Measurements from ENCODE around the gene ZNF112. TPM values are rescaled to one million over a fixed set of nuclear protein-coding genes. Genes with fewer than 3 reads are reported as not detected.

The ZNF112 gene
- total RNA-seq, 8 experiments from 2014 or later: 5.2 to 11.3 (median 10.6) TPM

Other genes starting within 250 kb of the ZNF112 start
- 10 to 100 TPM in 1 of 8 experiments, 1 to 10 TPM in 7; 3.7 to 10.4 (median 6.2) TPM for gene ZNF225, start 243.3 kb downstream of the ZNF112 start, total RNA-seq
- gene ZNF234, start 215.1 kb downstream of the ZNF112 start, total RNA-seq: 10 to 100 TPM in 6 of 8 experiments, 1 to 10 TPM in 2; 9.4 to 15.1 (median 11.2) TPM
- gene ZNF226, start 191.6 kb downstream of the ZNF112 start, total RNA-seq: 10 to 100 TPM; 19.6 to 56.9 (median 41.6) TPM
- 10 to 100 TPM; 17.3 to 35.7 (median 28.7) TPM for gene ZNF227, start 144.1 kb downstream of the ZNF112 start, total RNA-seq
- 1 to 10 TPM in 7 of 8 experiments, under 1 TPM in 1; 0.75 to 8.4 (median 1.9) TPM for gene ZNF233, start 96.8 kb downstream of the ZNF112 start, total RNA-seq
- gene ZNF235, start 51.7 kb downstream of the ZNF112 start, total RNA-seq: 10 to 100 TPM in 2 of 8 experiments, 1 to 10 TPM in 6; 5.4 to 12.3 (median 8.1) TPM
- gene ZNF285, start 44.9 kb upstream of the ZNF112 start, total RNA-seq: 10 to 100 TPM in 2 of 8 experiments, 1 to 10 TPM in 6; 1.3 to 12.2 (median 7.0) TPM
- gene ZNF229, start 91.8 kb upstream of the ZNF112 start, total RNA-seq: 10 to 100 TPM in 2 of 8 experiments, 1 to 10 TPM in 3, under 1 TPM in 3; 0.04 to 14.9 (median 6.3) TPM
- 10 to 100 TPM in 1 of 8 experiments, 1 to 10 TPM in 7; 4.1 to 11.8 (median 7.1) TPM for gene ZNF180, start 143.8 kb upstream of the ZNF112 start, total RNA-seq
- under 1 TPM in 1 of 8 experiments, not detected in 7; 0.08 TPM for gene CEACAM20, start 173.0 kb upstream of the ZNF112 start, total RNA-seq

All from motor neuron (in vitro differentiated cells).